GM12872 (cell line): Measurements from ENCODE around the gene CISTR.
A peak's percentile ranks its signal among the peaks of the same experiment; 100 is the strongest.

Source experiments
- CTCF ChIP-seq: IDR thresholded peaks from 3 replicates; pipeline ENCODE4 v1.5.1; 2011; ENCODE audit warnings: low read depth, mild to moderate bottlenecking, low read length, moderate library complexity; ENCODE audit not compliant: insufficient read depth

The CISTR gene

GRCh38 chr12:53710091-53710490, 41.7 kb downstream of the CISTR start:
- no peak for TF ChIP-seq CTCF

- no peak for TF ChIP-seq CTCF
Observed at GRCh38 chr12:53709671-53710070, 42.1 kb downstream of the CISTR start.

GRCh38 chr12:53706080-53706479, 45.7 kb downstream of the CISTR start:
- no peak for TF ChIP-seq CTCF

- TF ChIP-seq CTCF: no peak
Observed at GRCh38 chr12:53703756-53704155, 48.0 kb downstream of the CISTR start.

GRCh38 chr12:53701518-53702264, 50.1 kb downstream of the CISTR start:
- peak; percentile 96 for TF ChIP-seq CTCF

- no peak for TF ChIP-seq CTCF
Observed at GRCh38 chr12:53700567-53700966, 51.2 kb downstream of the CISTR start.

- TF ChIP-seq CTCF: no peak
Observed at GRCh38 chr12:53699678-53700025, 52.1 kb downstream of the CISTR start.
